Activated naive CD8-positive, alpha-beta T cell treated with anti-CD3 and anti-CD28 coated beads, Interleukin-2, amount 10 ng/mL, durations not matched to agents 7 days and 5 days (primary cell): Measurements from ENCODE around the gene KIAA1671. TPM values are rescaled to one million over a fixed set of nuclear protein-coding genes. Genes with fewer than 3 reads are reported as not detected.
A peak's percentile ranks its signal among the peaks of the same experiment; 100 is the strongest.

Source experiments
- ATAC-seq: fragments of 150-1000 bp; cut with Tn5 transposase; one replicate; pipeline ENCODE4 v1.10.0; 2021; ENCODE audit warnings: low read depth, moderate library complexity
- POLR2A ChIA-PET: fragments of 350-600 bp; sonication (Branson Sonifier 250); formaldehyde crosslinking; loops from one replicate; lab custom pipeline; 2021; ENCODE audit warnings: antibody characterized with exemption; lab: Charles Lee
- DNase-seq: peaks from one replicate; pipeline ENCODE4 v3.0.0; 2021
- H3K27ac Mint-ChIP-seq: one replicate; pipeline ENCODE4 v1.8.0; 2022; ENCODE audit warnings: mild to moderate bottlenecking, mixed read lengths
- H3K27me3 Mint-ChIP-seq: one replicate; pipeline ENCODE4 v1.8.0; 2022; ENCODE audit warnings: mild to moderate bottlenecking, moderate library complexity, mixed read lengths
- H3K36me3 Mint-ChIP-seq: one replicate; pipeline ENCODE4 v1.8.0; 2021; ENCODE audit warnings: mild to moderate bottlenecking, mixed read lengths
- H3K4me1 Mint-ChIP-seq: one replicate; pipeline ENCODE4 v1.8.0; 2021; ENCODE audit warnings: mixed read lengths
- H3K4me3 Mint-ChIP-seq: one replicate; pipeline ENCODE4 v1.8.0; 2022; ENCODE audit warnings: mild to moderate bottlenecking, moderate library complexity, mixed read lengths
- H3K9me3 Mint-ChIP-seq: one replicate; pipeline ENCODE4 v1.8.0; 2021; ENCODE audit warnings: mixed read lengths
- total RNA-seq, 2 experiments: library from RNA; stranded (reverse); gene quantifications; one replicate each; pipeline ENCODE4 v1.2.3, GENCODE V29; 2021

KIAA1671 gene
- total RNA-seq, 2 experiments from 2014 or later: 10.0 to 10.5 TPM

- H3K27ac Mint-ChIP-seq: no peak overlapping the region
- POLR2A ChIA-PET: no interaction called here
- H3K9me3 Mint-ChIP-seq: no peaks in the 10 kb centered on the region
- no peak for ATAC-seq
- DNase-seq: no peak
- H3K4me3 Mint-ChIP-seq: no peak overlapping the region
- H3K36me3 Mint-ChIP-seq: no peaks in the 10 kb centered on the region
- H3K4me1 Mint-ChIP-seq: no peaks in the 10 kb centered on the region
- H3K27me3 Mint-ChIP-seq: peaks cover under 1% of the 10 kb centered on the region
These were observed 25.1 kb downstream of the KIAA1671 start for GRCh38 chr22:24977370-24978221.

- no peak overlapping the region for H3K4me3 Mint-ChIP-seq
These were observed 25.8 kb downstream of the KIAA1671 start for GRCh38 chr22:24978308-24978707.

GRCh38 chr22:24981066-24981465, 28.6 kb downstream of the KIAA1671 start:
- no peak overlapping the region for H3K4me3 Mint-ChIP-seq
- no peak overlapping the region for H3K27ac Mint-ChIP-seq
- H3K4me1 Mint-ChIP-seq: peaks cover 7% of the 10 kb centered on the region
- no peak for ATAC-seq
- no peak for DNase-seq
- no peaks in the 10 kb centered on the region for H3K9me3 Mint-ChIP-seq
- no peaks in the 10 kb centered on the region for H3K36me3 Mint-ChIP-seq
- POLR2A ChIA-PET: no interaction called here
- peaks cover 4% of the 10 kb centered on the region for H3K27me3 Mint-ChIP-seq

More at GRCh38 chr22:24978308-24978707, 25.8 kb downstream of the KIAA1671 start:
- ATAC-seq: no peak
- no peaks in the 10 kb centered on the region for H3K4me1 Mint-ChIP-seq
- H3K36me3 Mint-ChIP-seq: no peaks in the 10 kb centered on the region
- no peak overlapping the region for H3K27ac Mint-ChIP-seq
- no peak for DNase-seq
- POLR2A ChIA-PET: interaction anchor here (0.7 kb wide), 1 partner anchor 1130 kb away, joined by 3 read pairs; no protein-coding TSS in a partner anchor
- no peaks in the 10 kb centered on the region for H3K9me3 Mint-ChIP-seq
- H3K27me3 Mint-ChIP-seq: no peaks in the 10 kb centered on the region

GRCh38 chr22:24981656-24982055, 29.1 kb downstream of the KIAA1671 start:
- peaks cover 4% of the 10 kb centered on the region for H3K27me3 Mint-ChIP-seq
- ATAC-seq: no peak
- DNase-seq: no peak
- H3K27ac Mint-ChIP-seq: no peak overlapping the region
- POLR2A ChIA-PET: no interaction called here
- no peaks in the 10 kb centered on the region for H3K9me3 Mint-ChIP-seq
- H3K4me3 Mint-ChIP-seq: no peak overlapping the region
- no peaks in the 10 kb centered on the region for H3K36me3 Mint-ChIP-seq
- H3K4me1 Mint-ChIP-seq: peaks cover 7% of the 10 kb centered on the region

- no peak for ATAC-seq
- POLR2A ChIA-PET: no interaction called here
- DNase-seq: no peak
These were observed 30.0 kb downstream of the KIAA1671 start for GRCh38 chr22:24982301-24983056.

GRCh38 chr22:24983151-24983550, 30.6 kb downstream of the KIAA1671 start:
- no peak for DNase-seq
- no peaks in the 10 kb centered on the region for H3K9me3 Mint-ChIP-seq
- H3K4me1 Mint-ChIP-seq: peaks cover 7% of the 10 kb centered on the region
- no peak for ATAC-seq
- peaks cover 5% of the 10 kb centered on the region for H3K27me3 Mint-ChIP-seq
- POLR2A ChIA-PET: no interaction called here
- H3K27ac Mint-ChIP-seq: no peak overlapping the region
- H3K4me3 Mint-ChIP-seq: no peak overlapping the region
- H3K36me3 Mint-ChIP-seq: no peaks in the 10 kb centered on the region

More at GRCh38 chr22:24982301-24983056, 30.0 kb downstream of the KIAA1671 start:
- peaks cover 7% of the 10 kb centered on the region for H3K4me1 Mint-ChIP-seq
- H3K27ac Mint-ChIP-seq: no peak overlapping the region
- peaks cover 4% of the 10 kb centered on the region for H3K27me3 Mint-ChIP-seq
- no peaks in the 10 kb centered on the region for H3K9me3 Mint-ChIP-seq
- H3K4me3 Mint-ChIP-seq: no peak overlapping the region
- H3K36me3 Mint-ChIP-seq: no peaks in the 10 kb centered on the region

- no peaks in the 10 kb centered on the region for H3K36me3 Mint-ChIP-seq
- H3K4me3 Mint-ChIP-seq: no peak overlapping the region
- H3K9me3 Mint-ChIP-seq: no peaks in the 10 kb centered on the region
- ATAC-seq (no peak), DNase-seq (no peak)
- no peak overlapping the region for H3K27ac Mint-ChIP-seq
- H3K27me3 Mint-ChIP-seq: peaks cover 8% of the 10 kb centered on the region
- POLR2A ChIA-PET: no interaction called here
- H3K4me1 Mint-ChIP-seq: peaks cover 7% of the 10 kb centered on the region
These were observed 31.6 kb downstream of the KIAA1671 start for GRCh38 chr22:24984122-24984521.

GRCh38 chr22:24985826-24986214, 33.3 kb downstream of the KIAA1671 start:
- no peak for ATAC-seq
- H3K4me3 Mint-ChIP-seq: peak overlapping the region; percentile 31
- peaks cover 9% of the 10 kb centered on the region for H3K4me1 Mint-ChIP-seq
- DNase-seq: no peak
- H3K27ac Mint-ChIP-seq: no peak overlapping the region
- peaks cover 11% of the 10 kb centered on the region for H3K27me3 Mint-ChIP-seq
- no peaks in the 10 kb centered on the region for H3K36me3 Mint-ChIP-seq
- H3K9me3 Mint-ChIP-seq: no peaks in the 10 kb centered on the region
- POLR2A ChIA-PET: no interaction called here

GRCh38 chr22:24986816-24987215, 34.3 kb downstream of the KIAA1671 start:
- DNase-seq: no peak
- Mint-ChIP-seq H3K27ac (no peak overlapping the region), H3K36me3 (no peaks in the 10 kb centered on the region), H3K27me3 (peaks cover 11% of the 10 kb centered on the region), H3K9me3 (no peaks in the 10 kb centered on the region), H3K4me3 (no peak overlapping the region), H3K4me1 (peaks cover 9% of the 10 kb centered on the region)
- POLR2A ChIA-PET: interaction anchor here (0.8 kb wide), 1 partner anchor 82 kb away, joined by 3 read pairs; no protein-coding TSS in a partner anchor
- ATAC-seq: no peak

- no peak for ATAC-seq
- DNase-seq: no peak
- H3K27me3 Mint-ChIP-seq: peaks cover 11% of the 10 kb centered on the region
- POLR2A ChIA-PET: no interaction called here
- H3K4me1 Mint-ChIP-seq: peaks cover 12% of the 10 kb centered on the region
- H3K4me3 Mint-ChIP-seq: no peak overlapping the region
- H3K27ac Mint-ChIP-seq: no peak overlapping the region
- no peaks in the 10 kb centered on the region for H3K9me3 Mint-ChIP-seq
- H3K36me3 Mint-ChIP-seq: no peaks in the 10 kb centered on the region
These were observed 36.6 kb downstream of the KIAA1671 start for GRCh38 chr22:24989135-24989534.

GRCh38 chr22:24989541-24989951, 37.0 kb downstream of the KIAA1671 start:
- Mint-ChIP-seq H3K36me3 (no peaks in the 10 kb centered on the region), H3K9me3 (no peaks in the 10 kb centered on the region), H3K27me3 (peaks cover 9% of the 10 kb centered on the region), H3K4me1 (peaks cover 16% of the 10 kb centered on the region), H3K4me3 (no peak overlapping the region), H3K27ac (no peak overlapping the region)
- DNase-seq (no peak), ATAC-seq (no peak)
- POLR2A ChIA-PET: no interaction called here

- Mint-ChIP-seq H3K27me3 (peaks cover 7% of the 10 kb centered on the region), H3K4me1 (peaks cover 16% of the 10 kb centered on the region), H3K27ac (no peak overlapping the region), H3K36me3 (no peaks in the 10 kb centered on the region), H3K4me3 (no peak overlapping the region), H3K9me3 (no peaks in the 10 kb centered on the region)
- ATAC-seq (no peak), DNase-seq (no peak)
- POLR2A ChIA-PET: interaction anchor here (0.6 kb wide), 1 partner anchor 518 kb away, joined by 7 read pairs; no protein-coding TSS in a partner anchor
These were observed 37.9 kb downstream of the KIAA1671 start for GRCh38 chr22:24990344-24990905.

GRCh38 chr22:24992946-24993345, 40.4 kb downstream of the KIAA1671 start:
- ATAC-seq (no peak), DNase-seq (no peak)
- peaks cover 16% of the 10 kb centered on the region for H3K27me3 Mint-ChIP-seq
- POLR2A ChIA-PET: no interaction called here
- peaks cover 11% of the 10 kb centered on the region for H3K4me1 Mint-ChIP-seq
- H3K27ac Mint-ChIP-seq: no peak overlapping the region
- no peaks in the 10 kb centered on the region for H3K9me3 Mint-ChIP-seq
- no peak overlapping the region for H3K4me3 Mint-ChIP-seq
- no peaks in the 10 kb centered on the region for H3K36me3 Mint-ChIP-seq
